ENCODE measurements around the gene DLGAP1. TPM values are rescaled to one million over a fixed set of nuclear protein-coding genes. Genes with fewer than 3 reads are reported as not detected.

DLGAP1 gene
- total and polyA plus RNA-seq, 2 of the 4 experiments (the other 2 are of a cell fraction), result under 0.01 to 0.09 TPM

- Histone ChIP-seq H2BK20ac (ENCODE audit: low read depth, low read length) (no peak overlapping the region), H2BK120ac (ENCODE audit: low read depth, low read length) (no peak overlapping the region), H4K20me1 (ENCODE audit: insufficient read depth, low read length) (no peaks in the 10 kb centered on the region), H3K14ac (replicated peaks; ENCODE audit: low read depth, low read length) (no peak overlapping the region), H3K79me1 (ENCODE audit: low read depth in 1 of 2, low read length in 2 of 2) (no peaks in the 10 kb centered on the region), H2AK5ac (ENCODE audit: low read depth, low read length) (no peak overlapping the region), H3K4me1 (ENCODE audit: control insufficient read depth, insufficient read depth, low read length) (peaks cover 10% of the 10 kb centered on the region), H4K8ac (ENCODE audit: low read depth in 2 of 2, low read length in 2 of 2) (no peak overlapping the region), H3K23ac (ENCODE audit: low read depth, low read length) (no peak overlapping the region), H4K91ac (ENCODE audit: insufficient read depth, low read depth, low read length) (no peak overlapping the region), H2BK5ac (ENCODE audit: low read depth, low read length, poor library complexity, severe bottlenecking) (no peak overlapping the region), H3K18ac (ENCODE audit: low read depth, low read length) (no peak overlapping the region), H4K5ac (ENCODE audit: low read depth, low read length) (no peak overlapping the region), H3K56ac (ENCODE audit: extremely low read depth, insufficient read depth, low read length) (no peak overlapping the region), H3K27ac (ENCODE audit: insufficient read depth, low read length) (no peak overlapping the region), H3K4me2 (ENCODE audit: low read depth, low read length) (no peak overlapping the region), H2AFZ (replicated peaks; ENCODE audit: low read length, poor library complexity) (no peak overlapping the region), H2AK9ac (replicated peaks; ENCODE audit: low read depth, low read length, poor library complexity) (no peak overlapping the region), H3K27me3 (ENCODE audit: control insufficient read depth, insufficient read depth, low read length) (no peaks in the 10 kb centered on the region), H3K9me3 (ENCODE audit: control insufficient read depth, insufficient read depth, low read length) (no peaks in the 10 kb centered on the region), H3K4ac (ENCODE audit: low read depth, low read length) (no peak overlapping the region), H2BK15ac (ENCODE audit: low read depth, low read length) (no peak overlapping the region), H3K9ac (ENCODE audit: low read depth, low read length) (no peak overlapping the region), H3K36me3 (ENCODE audit: control insufficient read depth, insufficient read depth, low read length) (no peaks in the 10 kb centered on the region), H3K9me1 (ENCODE audit: insufficient read depth, low read length) (peaks cover 13% of the 10 kb centered on the region), H3K4me3 (ENCODE audit: insufficient read depth, low read depth, low read length) (no peak overlapping the region)
- no TSS peak for BruUV-seq (replicated peaks)
- 40% methylated on average over 1 of the region's 5 CpGs; no CpG with 5 or more reads in 1 of the 2 experiments for WGBS, 2 experiments (ENCODE audit: extremely low coverage in 2 of 2, insufficient read length in 1 of 2)
- ChIA-PET POLR2A (ENCODE audit: unreplicated experiment) (no interaction called here), CTCF (interaction anchor here (1.8 kb wide), 1 partner anchor 20 kb away, joined by 6 read pairs; no protein-coding TSS in a partner anchor)
- intact Hi-C loops (cut with micrococcal nuclease), result no loop called here
- ATAC-seq (ENCODE audit: low read depth) (no peak), DNase-seq (no peak)
- no peak for TF ChIP-seq SMC3 (IDR thresholded peaks at IDR 0.05; ENCODE audit: low read depth, low read length)
- no peak for TF ChIP-seq POLR2A (IDR thresholded peaks at IDR 0.05; ENCODE audit: low read depth, low read length)
- no peak for TF ChIP-seq RCOR1 (IDR thresholded peaks at IDR 0.05; ENCODE audit: insufficient replicate concordance, low read length)
- TF ChIP-seq RFX5 (IDR thresholded peaks at IDR 0.05; ENCODE audit: low read depth, low read length), result no peak
- no peak for TF ChIP-seq BHLHE40 (IDR thresholded peaks at IDR 0.05; ENCODE audit: low read depth, low read length)
- no peak for TF ChIP-seq CEBPB (IDR thresholded peaks at IDR 0.05; ENCODE audit: low read depth, low read length)
- TF ChIP-seq, protein P1, sequence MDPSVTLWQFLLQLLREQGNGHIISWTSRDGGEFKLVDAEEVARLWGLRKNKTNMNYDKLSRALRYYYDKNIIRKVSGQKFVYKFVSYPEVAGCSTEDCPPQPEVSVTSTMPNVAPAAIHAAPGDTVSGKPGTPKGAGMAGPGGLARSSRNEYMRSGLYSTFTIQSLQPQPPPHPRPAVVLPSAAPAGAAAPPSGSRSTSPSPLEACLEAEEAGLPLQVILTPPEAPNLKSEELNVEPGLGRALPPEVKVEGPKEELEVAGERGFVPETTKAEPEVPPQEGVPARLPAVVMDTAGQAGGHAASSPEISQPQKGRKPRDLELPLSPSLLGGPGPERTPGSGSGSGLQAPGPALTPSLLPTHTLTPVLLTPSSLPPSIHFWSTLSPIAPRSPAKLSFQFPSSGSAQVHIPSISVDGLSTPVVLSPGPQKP (IDR thresholded peaks at IDR 0.05; ENCODE audit: borderline replicate concordance, low read depth, low read length), result no peak
- no peak for TF ChIP-seq MXI1 (IDR thresholded peaks at IDR 0.05; ENCODE audit: borderline replicate concordance, low read depth, low read length)
- no peak for TF ChIP-seq FOS (IDR thresholded peaks at IDR 0.05; ENCODE audit: low read depth, low read length)
- TF ChIP-seq RAD21 (IDR thresholded peaks at IDR 0.05; ENCODE audit: low read length), result no peak
- TF ChIP-seq NFE2L2 (IDR thresholded peaks at IDR 0.05; ENCODE audit: low read depth, low read length), result no peak
- TF ChIP-seq CHD1 (IDR thresholded peaks at IDR 0.05; ENCODE audit: low read depth, low read length), result no peak
- TF ChIP-seq, protein P2, sequence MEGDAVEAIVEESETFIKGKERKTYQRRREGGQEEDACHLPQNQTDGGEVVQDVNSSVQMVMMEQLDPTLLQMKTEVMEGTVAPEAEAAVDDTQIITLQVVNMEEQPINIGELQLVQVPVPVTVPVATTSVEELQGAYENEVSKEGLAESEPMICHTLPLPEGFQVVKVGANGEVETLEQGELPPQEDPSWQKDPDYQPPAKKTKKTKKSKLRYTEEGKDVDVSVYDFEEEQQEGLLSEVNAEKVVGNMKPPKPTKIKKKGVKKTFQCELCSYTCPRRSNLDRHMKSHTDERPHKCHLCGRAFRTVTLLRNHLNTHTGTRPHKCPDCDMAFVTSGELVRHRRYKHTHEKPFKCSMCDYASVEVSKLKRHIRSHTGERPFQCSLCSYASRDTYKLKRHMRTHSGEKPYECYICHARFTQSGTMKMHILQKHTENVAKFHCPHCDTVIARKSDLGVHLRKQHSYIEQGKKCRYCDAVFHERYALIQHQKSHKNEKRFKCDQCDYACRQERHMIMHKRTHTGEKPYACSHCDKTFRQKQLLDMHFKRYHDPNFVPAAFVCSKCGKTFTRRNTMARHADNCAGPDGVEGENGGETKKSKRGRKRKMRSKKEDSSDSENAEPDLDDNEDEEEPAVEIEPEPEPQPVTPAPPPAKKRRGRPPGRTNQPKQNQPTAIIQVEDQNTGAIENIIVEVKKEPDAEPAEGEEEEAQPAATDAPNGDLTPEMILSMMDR (conservative IDR thresholded peaks at IDR 0.05; ENCODE audit: low read depth, low read length), result no peak
- dilution Hi-C loops (cut with HindIII; ENCODE audit: low sequenced_read_pairs, unreplicated experiment), result no loop called here
- in situ Hi-C loops (cut with MboI; ENCODE audit: low sequenced_read_pairs), result no loop called here
Measured at GRCh38 chr18:3790703-3791102, 664.4 kb downstream of the DLGAP1 start.
